Uterus (tissue), 2 donors: ENCODE measurements around the gene CASZ1.

ENCODE experiments used
- POLR2A ChIP-seq, 2 donors: fragments of 450-650 bp; IDR thresholded peaks; one replicate each; pipeline ENCODE4 v1.6.1; 2016; ENCODE audit warnings: antibody characterized with exemption in 2 of 2, mild to moderate bottlenecking in 1 of 2, moderate library complexity in 1 of 2
- TF ChIP-seq, protein P1 (sequence below), 4 experiments: fragments of 200-600 bp in 2 of 4; fragments of 450-650 bp in 2 of 4; sonication (generic) in 2 of 4; IDR thresholded peaks; one replicate each; pipeline ENCODE4 v1.5.1; 2016 to 2019; ENCODE audit warnings: antibody characterized with exemption in 4 of 4, mild to moderate bottlenecking in 2 of 4, moderate library complexity in 1 of 4

DNA sequence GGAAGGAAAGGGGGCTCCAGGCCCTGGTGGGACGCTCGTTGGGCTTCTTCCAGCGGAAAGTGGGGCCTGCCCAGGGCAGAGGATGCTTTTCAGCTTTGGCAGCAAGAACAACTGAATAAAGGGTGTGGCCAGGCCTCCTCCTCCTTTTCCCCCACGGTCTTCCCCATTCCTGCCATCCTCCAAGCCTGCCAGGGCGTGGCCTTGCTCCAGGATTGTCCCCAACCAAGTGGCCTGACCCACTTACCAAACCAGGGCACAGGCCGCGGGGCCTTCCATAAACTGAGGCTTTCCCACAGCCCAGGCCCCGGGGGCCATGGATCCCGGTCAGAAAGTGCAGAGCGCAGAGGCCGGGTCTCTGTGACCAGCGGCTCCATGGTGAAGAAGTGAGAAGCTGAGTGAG, 33.6 kb downstream of the CASZ1 start:
- TF ChIP-seq, protein P1, sequence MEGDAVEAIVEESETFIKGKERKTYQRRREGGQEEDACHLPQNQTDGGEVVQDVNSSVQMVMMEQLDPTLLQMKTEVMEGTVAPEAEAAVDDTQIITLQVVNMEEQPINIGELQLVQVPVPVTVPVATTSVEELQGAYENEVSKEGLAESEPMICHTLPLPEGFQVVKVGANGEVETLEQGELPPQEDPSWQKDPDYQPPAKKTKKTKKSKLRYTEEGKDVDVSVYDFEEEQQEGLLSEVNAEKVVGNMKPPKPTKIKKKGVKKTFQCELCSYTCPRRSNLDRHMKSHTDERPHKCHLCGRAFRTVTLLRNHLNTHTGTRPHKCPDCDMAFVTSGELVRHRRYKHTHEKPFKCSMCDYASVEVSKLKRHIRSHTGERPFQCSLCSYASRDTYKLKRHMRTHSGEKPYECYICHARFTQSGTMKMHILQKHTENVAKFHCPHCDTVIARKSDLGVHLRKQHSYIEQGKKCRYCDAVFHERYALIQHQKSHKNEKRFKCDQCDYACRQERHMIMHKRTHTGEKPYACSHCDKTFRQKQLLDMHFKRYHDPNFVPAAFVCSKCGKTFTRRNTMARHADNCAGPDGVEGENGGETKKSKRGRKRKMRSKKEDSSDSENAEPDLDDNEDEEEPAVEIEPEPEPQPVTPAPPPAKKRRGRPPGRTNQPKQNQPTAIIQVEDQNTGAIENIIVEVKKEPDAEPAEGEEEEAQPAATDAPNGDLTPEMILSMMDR (IDR thresholded peaks at IDR 0.05), result no peak
- no peak for TF ChIP-seq POLR2A (IDR thresholded peaks at IDR 0.05)
